ENCODE data around the gene DOK4. TPM values are rescaled to one million over a fixed set of nuclear protein-coding genes. Genes with fewer than 3 reads are reported as not detected.
"Not testable (repeated sequence)": the region's sequence is repeated elsewhere in the genome, so short reads cannot be mapped to it uniquely, and the experiment has no call there.

DOK4 gene
- total RNA-seq, 4 donors from 2014 or later, result 2.2 to 3.6 (median 2.9) TPM

DNA sequence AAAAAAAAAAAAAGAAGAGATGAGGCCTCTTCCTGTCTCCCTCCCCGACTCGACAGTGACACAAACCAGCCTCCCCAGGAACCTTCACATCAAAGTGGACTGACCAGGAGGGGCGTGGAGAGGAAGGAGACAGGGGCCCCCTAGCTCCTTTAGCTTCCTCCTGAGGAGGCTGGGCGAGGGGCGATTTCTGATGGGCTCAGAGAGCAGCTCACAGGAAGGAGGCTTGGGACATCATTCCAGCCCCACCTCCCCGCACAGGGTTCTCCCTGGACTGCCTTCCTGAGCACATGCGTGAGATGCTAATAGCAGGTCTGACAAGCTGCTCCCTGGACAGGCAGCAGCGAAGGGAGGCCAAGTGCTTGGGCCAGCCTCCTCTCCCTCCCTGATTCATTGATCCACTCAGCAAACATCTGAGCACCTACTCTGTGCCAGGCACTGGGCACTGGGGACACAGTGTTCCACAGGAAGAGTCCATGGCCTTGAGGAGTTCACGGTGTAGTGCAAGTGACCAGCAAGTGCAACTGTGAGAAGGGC lies 14.4 kb upstream of the DOK4 start:
- intact Hi-C loops (cut with DNase I; ENCODE audit: low total_unique reads) (no loop called here), in situ Hi-C loops (cut with MboI; ENCODE audit: low sequenced_read_pairs in 4 of 4) (no loop called here)
- Histone ChIP-seq H3K27me3 (no peaks in the 10 kb centered on the region), H3K4me3 (no peak overlapping the region), H3K9me3 (no peaks in the 10 kb centered on the region), H3K27ac (no peak overlapping the region), H3K36me3 (no peaks in the 10 kb centered on the region), H3K4me1 (no peaks in the 10 kb centered on the region)
- DNase-seq (no peak), ATAC-seq (no peak)
- TF ChIP-seq CTCF (IDR thresholded peaks at IDR 0.05 in 4 of 5, conservative IDR thresholded peaks at IDR 0.05 in 1 of 5), result no peak
- no peak for TF ChIP-seq POLR2A (IDR thresholded peaks at IDR 0.05)

DNA sequence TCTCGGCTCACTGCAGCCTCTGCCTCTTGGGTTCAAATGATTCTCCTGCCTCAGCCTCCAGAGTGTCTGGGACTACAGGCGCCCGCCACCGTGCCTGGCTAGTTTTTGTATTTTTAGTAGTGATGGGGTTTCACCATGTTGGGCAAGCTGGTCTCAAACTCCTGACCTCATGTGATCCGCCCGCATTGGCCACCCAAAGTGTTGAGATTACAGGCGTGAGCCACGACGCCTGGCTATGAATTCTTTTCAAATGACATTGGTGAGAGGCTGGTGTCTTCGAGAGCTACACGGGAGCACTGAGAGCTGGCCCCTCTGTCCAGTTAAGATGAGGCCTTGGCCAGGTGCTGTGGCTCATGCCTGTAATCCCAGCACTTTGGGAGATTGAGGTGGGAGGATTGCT lies 13.6 kb upstream of the DOK4 start:
- ATAC-seq; H3K4me1 ChIP-seq; intact Hi-C loops (cut with DNase I; ENCODE audit: low total_unique reads); H3K36me3 ChIP-seq; H3K27ac ChIP-seq; H3K4me3 ChIP-seq; H3K27me3 ChIP-seq; DNase-seq; in situ Hi-C loops (cut with MboI; ENCODE audit: low sequenced_read_pairs in 4 of 4); H3K9me3 ChIP-seq: not testable (repeated sequence)

DNA sequence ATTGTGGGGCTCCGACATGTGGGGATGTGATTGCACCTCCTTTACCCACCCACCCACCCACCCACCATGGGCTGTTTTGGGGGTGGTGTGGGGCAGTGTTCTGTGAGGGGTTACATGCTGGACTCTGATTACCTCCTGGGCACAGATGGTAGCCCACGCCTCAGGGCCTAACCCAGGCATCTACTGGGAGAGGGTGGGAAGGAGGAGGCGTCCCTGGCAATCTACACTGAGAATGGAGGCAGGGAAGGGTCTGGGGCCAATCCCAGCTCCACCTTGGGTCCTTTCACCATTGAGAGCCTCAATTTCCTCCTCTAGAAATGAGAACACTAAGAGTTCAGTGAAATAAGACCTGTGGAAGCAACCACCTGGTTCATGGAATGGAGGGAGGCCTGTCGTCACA lies 11.7 kb upstream of the DOK4 start:
- TF ChIP-seq POLR2A (IDR thresholded peaks at IDR 0.05) (no peak), CTCF (IDR thresholded peaks at IDR 0.05 in 4 of 5, conservative IDR thresholded peaks at IDR 0.05 in 1 of 5) (no peak)
- H3K36me3 ChIP-seq, result no peaks in the 10 kb centered on the region
- no peaks in the 10 kb centered on the region for H3K4me1 ChIP-seq
- intact Hi-C loops (cut with DNase I; ENCODE audit: low total_unique reads), result no loop called here
- H3K9me3 ChIP-seq, result no peaks in the 10 kb centered on the region
- H3K27me3 ChIP-seq, result no peaks in the 10 kb centered on the region
- in situ Hi-C loops (cut with MboI; ENCODE audit: low sequenced_read_pairs in 4 of 4), result no loop called here
- H3K4me3 ChIP-seq, result no peak overlapping the region
- ATAC-seq, result no peak
- no peak for DNase-seq
- H3K27ac ChIP-seq, result no peak overlapping the region

DNA sequence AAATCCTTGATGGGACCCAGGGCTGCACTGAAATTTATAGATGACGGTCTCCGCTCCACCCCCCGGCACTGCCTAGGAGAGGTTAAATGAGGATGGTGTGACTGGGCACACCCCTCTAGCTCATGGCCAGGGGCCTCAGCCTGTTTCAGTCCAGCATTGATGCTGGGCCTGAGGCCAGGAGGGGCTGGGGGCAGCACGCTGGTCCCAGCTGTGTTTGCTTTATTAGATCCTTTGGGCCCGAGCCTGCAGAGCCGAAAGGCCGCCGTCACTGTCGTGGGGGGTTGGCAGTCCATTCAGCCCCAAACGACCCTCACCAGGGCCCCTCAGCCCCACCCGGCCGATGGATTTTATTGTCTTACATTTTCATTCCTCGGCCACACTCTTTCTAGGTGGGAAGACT lies 10.8 kb upstream of the DOK4 start:
- TF ChIP-seq CTCF (IDR thresholded peaks at IDR 0.05 in 4 of 5, conservative IDR thresholded peaks at IDR 0.05 in 1 of 5), result no peak
- TF ChIP-seq POLR2A (IDR thresholded peaks at IDR 0.05), result no peak
- DNase-seq, result no peak
- intact Hi-C loops (cut with DNase I; ENCODE audit: low total_unique reads), result no loop called here

DNA sequence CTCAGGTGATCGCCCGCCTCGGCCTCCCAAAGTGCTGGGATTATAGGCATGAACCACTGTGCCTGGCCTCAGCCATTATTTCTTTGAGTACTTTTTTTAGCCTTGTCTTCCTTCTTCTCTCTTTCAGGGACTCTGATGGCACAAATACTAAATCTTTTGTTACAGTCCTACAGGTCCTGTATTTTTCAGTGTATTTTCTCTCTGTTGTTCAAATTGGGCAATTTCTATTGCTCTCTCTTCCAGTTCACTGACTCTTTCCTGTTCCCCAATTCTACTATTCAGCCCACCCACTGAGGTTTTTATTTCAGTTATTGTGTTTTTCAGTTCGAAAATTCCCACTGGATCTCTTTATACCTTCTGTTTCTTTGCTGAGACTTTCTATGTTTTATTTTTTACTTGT lies 7.5 kb upstream of the DOK4 start:
- in situ Hi-C loops (cut with MboI; ENCODE audit: low sequenced_read_pairs in 4 of 4), result no loop called here
- DNase-seq, result no peak
- no peaks in the 10 kb centered on the region for H3K4me1 ChIP-seq
- TF ChIP-seq CTCF (IDR thresholded peaks at IDR 0.05 in 4 of 5, conservative IDR thresholded peaks at IDR 0.05 in 1 of 5) (no peak), POLR2A (IDR thresholded peaks at IDR 0.05) (no peak)
- H3K27me3 ChIP-seq, result no peaks in the 10 kb centered on the region
- H3K27ac ChIP-seq, result no peak overlapping the region
- ATAC-seq, result no peak
- no peak overlapping the region for H3K4me3 ChIP-seq
- intact Hi-C loops (cut with DNase I; ENCODE audit: low total_unique reads), result no loop called here
- no peaks in the 10 kb centered on the region for H3K9me3 ChIP-seq
- H3K36me3 ChIP-seq, result no peaks in the 10 kb centered on the region

More for the DNA sequence above, 10.8 kb upstream of the DOK4 start:
- no peak overlapping the region for H3K27ac ChIP-seq
- in situ Hi-C loops (cut with MboI; ENCODE audit: low sequenced_read_pairs in 4 of 4), result no loop called here
- no peaks in the 10 kb centered on the region for H3K4me1 ChIP-seq
- H3K9me3 ChIP-seq, result no peaks in the 10 kb centered on the region
- ATAC-seq, result no peak
- H3K27me3 ChIP-seq, result no peaks in the 10 kb centered on the region
- no peak overlapping the region for H3K4me3 ChIP-seq
- no peaks in the 10 kb centered on the region for H3K36me3 ChIP-seq
